DOHH2 (cell line): Measurements from ENCODE around the gene PLAAT4.

ENCODE experiments used
- H3F3A ChIP-seq: fragments of 200-600 bp; sonication (generic), shearing (Covaris generic); 2 replicates; pipeline ENCODE4 v1.6.0; 2016; ENCODE audit warnings: antibody characterized with exemption, mild to moderate bottlenecking; ENCODE audit not compliant: control insufficient read depth, insufficient read depth
- H3K27ac ChIP-seq: fragments of 200-600 bp; sonication (generic); 2 replicates; pipeline ENCODE4 v1.5.1; 2014; ENCODE audit warnings: low read depth, mild to moderate bottlenecking, low read length, moderate library complexity
- H3K27me3 ChIP-seq: fragments of 200-600 bp; sonication (generic); 2 replicates; pipeline ENCODE4 v1.6.1; 2014; ENCODE audit warnings: mild to moderate bottlenecking, low read length, mixed read lengths; ENCODE audit not compliant: control insufficient read depth
- H3K36me3 ChIP-seq: fragments of 200-600 bp; sonication (generic); 2 replicates; pipeline ENCODE4 v1.6.1; 2014; ENCODE audit warnings: mild to moderate bottlenecking, low read length, moderate library complexity, mixed read lengths; ENCODE audit not compliant: control insufficient read depth
- H3K4me1 ChIP-seq: fragments of 200-600 bp; sonication (generic); 2 replicates; pipeline ENCODE4 v1.6.1; 2014; ENCODE audit warnings: mild to moderate bottlenecking, low read length, mixed read lengths; ENCODE audit not compliant: control insufficient read depth
- H3K4me2 ChIP-seq: fragments of 200-600 bp; sonication (generic); 2 replicates; pipeline ENCODE4 v1.6.0; 2014; ENCODE audit warnings: mild to moderate bottlenecking, low read length, moderate library complexity
- H3K4me3 ChIP-seq: fragments of 200-600 bp; sonication (generic); 2 replicates; pipeline ENCODE4 v1.5.1; 2014; ENCODE audit warnings: mild to moderate bottlenecking, low read length, mixed read lengths
- H3K79me2 ChIP-seq: fragments of 200-600 bp; sonication (generic); 2 replicates; pipeline ENCODE4 v1.6.1; 2014; ENCODE audit warnings: mild to moderate bottlenecking, low read length, mixed read lengths; ENCODE audit not compliant: control insufficient read depth
- H3K9me2 ChIP-seq: fragments of 200-600 bp; sonication (generic); replicated peaks from 2 replicates; pipeline ENCODE4 v1.6.1; 2014; ENCODE audit warnings: mild to moderate bottlenecking, low read length, mixed read lengths; ENCODE audit not compliant: control insufficient read depth
- H3K9me3 ChIP-seq: fragments of 200-600 bp; sonication (generic); 2 replicates; pipeline ENCODE4 v1.6.1; 2014; ENCODE audit warnings: antibody characterized with exemption, low read length, mixed read lengths; ENCODE audit not compliant: control insufficient read depth, insufficient read depth
- H4K20me1 ChIP-seq: fragments of 200-600 bp; sonication (generic); 2 replicates; pipeline ENCODE4 v1.6.0; 2014; ENCODE audit warnings: low read depth, mild to moderate bottlenecking, antibody characterized with exemption, low read length, moderate library complexity; ENCODE audit not compliant: control insufficient read depth, insufficient read depth
- CTCF ChIP-seq: fragments of 200-600 bp; sonication (generic); IDR thresholded peaks from one replicate; pipeline ENCODE4 v1.5.1; 2014; ENCODE audit warnings: antibody characterized with exemption, mild to moderate bottlenecking, low read depth, low read length; ENCODE audit not compliant: poor library complexity, severe bottlenecking
- EZH2phosphoT487 ChIP-seq: fragments of 200-600 bp; sonication (generic); IDR thresholded peaks from 2 replicates; pipeline ENCODE4 v1.6.1; 2017; ENCODE audit warnings: borderline replicate concordance, mild to moderate bottlenecking, antibody characterized with exemption, low read length, moderate library complexity, mixed read lengths

Gene PLAAT4

GRCh38 chr11:63532117-63532516 lies 4.5 kb upstream of the PLAAT4 start:
- Histone ChIP-seq H3K4me1 (peaks cover 19% of the 10 kb centered on the region), H3K9me2 (no peaks in the 10 kb centered on the region), H3K9me3 (no peaks in the 10 kb centered on the region), H3F3A (no peaks in the 10 kb centered on the region), H3K79me2 (no peaks in the 10 kb centered on the region), H3K27me3 (0 out of 2 replicates have a peak, but pooled peaks cover 7% of the 10 kb centered on the region), H3K27ac (no peak overlapping the region), H3K36me3 (no peaks in the 10 kb centered on the region), H3K4me2 (no peak overlapping the region), H4K20me1 (no peaks in the 10 kb centered on the region), H3K4me3 (no peak overlapping the region)
- no peak for TF ChIP-seq EZH2phosphoT487
- TF ChIP-seq CTCF = no peak

- no peaks in the 10 kb centered on the region for H3K9me3 ChIP-seq
- H3K4me1 ChIP-seq = peaks cover 21% of the 10 kb centered on the region
- H3K36me3 ChIP-seq = no peaks in the 10 kb centered on the region
- no peak overlapping the region for H3K27ac ChIP-seq
- H3K79me2 ChIP-seq = no peaks in the 10 kb centered on the region
- no peak overlapping the region for H3K4me2 ChIP-seq
- H3K4me3 ChIP-seq = no peak overlapping the region
- no peak for TF ChIP-seq EZH2phosphoT487
- no peak for TF ChIP-seq CTCF
- H3F3A ChIP-seq = no peaks in the 10 kb centered on the region
- H4K20me1 ChIP-seq = no peaks in the 10 kb centered on the region
- no peaks in the 10 kb centered on the region for H3K9me2 ChIP-seq
- H3K27me3 ChIP-seq = 0 out of 2 replicates have a peak, but pooled peaks cover 7% of the 10 kb centered on the region
These were observed 3.7 kb upstream of the PLAAT4 start for GRCh38 chr11:63532799-63533475.

GRCh38 chr11:63534076-63534475 lies 2.5 kb upstream of the PLAAT4 start:
- H3K4me3 ChIP-seq = no peak overlapping the region

More at GRCh38 chr11:63534076-63534475, 2.5 kb upstream of the PLAAT4 start:
- no peaks in the 10 kb centered on the region for H3K9me2 ChIP-seq
- no peaks in the 10 kb centered on the region for H3K36me3 ChIP-seq
- H3K79me2 ChIP-seq = no peaks in the 10 kb centered on the region
- no peaks in the 10 kb centered on the region for H3K9me3 ChIP-seq
- H3K27me3 ChIP-seq = 0 out of 2 replicates have a peak, but pooled peaks cover 7% of the 10 kb centered on the region
- no peak overlapping the region for H3K27ac ChIP-seq
- TF ChIP-seq EZH2phosphoT487 (no peak), CTCF (no peak)
- no peak overlapping the region for H3K4me2 ChIP-seq
- H4K20me1 ChIP-seq = no peaks in the 10 kb centered on the region
- peaks cover 21% of the 10 kb centered on the region for H3K4me1 ChIP-seq
- no peaks in the 10 kb centered on the region for H3F3A ChIP-seq
